HG03025 (cell line): ENCODE results near the gene MECR.
"Not testable (repeated sequence)": the region's sequence is repeated elsewhere in the genome, so short reads cannot be mapped to it uniquely, and the experiment has no call there.

Source experiments
- ATAC-seq: cut with Tn5 transposase; IDR thresholded peaks from one replicate; pipeline ENCODE4 v1.9.1; 2021; ENCODE audit warnings: mild to moderate bottlenecking, moderate library complexity; ENCODE audit not compliant: unreplicated experiment, low FRiP score

Gene MECR

DNA sequence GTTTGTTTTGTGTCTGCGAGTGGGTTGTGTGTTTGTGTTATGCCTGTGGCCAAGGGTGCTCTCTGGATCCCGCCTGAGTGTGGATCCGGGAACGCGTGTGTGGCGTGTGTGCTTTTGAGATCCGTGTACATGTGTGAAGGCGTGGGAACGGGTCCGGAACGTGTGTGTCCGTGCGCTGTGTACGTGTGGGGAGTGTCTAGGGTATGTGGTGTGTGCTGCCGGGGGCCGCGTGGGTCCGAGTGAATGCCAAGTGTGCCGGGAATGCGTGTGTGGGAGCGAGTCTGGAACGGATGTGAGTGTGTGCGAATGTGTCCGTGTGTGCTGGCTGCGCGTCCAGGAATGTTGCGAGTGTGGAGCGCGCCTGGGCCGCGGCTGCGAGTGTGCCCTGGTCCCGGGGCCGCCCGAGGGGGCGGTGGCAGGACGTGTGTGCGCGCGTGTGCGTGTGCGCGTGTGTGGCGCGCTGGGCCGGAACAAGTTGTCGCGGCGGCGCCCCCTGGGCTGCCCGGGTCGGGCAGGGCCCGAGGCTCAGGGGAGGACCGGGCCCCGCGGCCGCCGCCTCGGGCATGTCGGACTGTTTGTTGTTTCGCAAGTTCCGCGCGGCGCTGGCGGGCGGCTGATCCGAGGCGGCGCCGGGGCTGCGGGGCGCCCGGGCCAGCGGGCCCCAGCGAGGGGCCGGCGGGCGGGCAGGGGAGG lies 6.5 kb upstream of the MECR start:
- no peak for ATAC-seq

GRCh38 chr1:29236712-29237128 lies 6.0 kb upstream of the MECR start:
- ATAC-seq, result no peak

DNA sequence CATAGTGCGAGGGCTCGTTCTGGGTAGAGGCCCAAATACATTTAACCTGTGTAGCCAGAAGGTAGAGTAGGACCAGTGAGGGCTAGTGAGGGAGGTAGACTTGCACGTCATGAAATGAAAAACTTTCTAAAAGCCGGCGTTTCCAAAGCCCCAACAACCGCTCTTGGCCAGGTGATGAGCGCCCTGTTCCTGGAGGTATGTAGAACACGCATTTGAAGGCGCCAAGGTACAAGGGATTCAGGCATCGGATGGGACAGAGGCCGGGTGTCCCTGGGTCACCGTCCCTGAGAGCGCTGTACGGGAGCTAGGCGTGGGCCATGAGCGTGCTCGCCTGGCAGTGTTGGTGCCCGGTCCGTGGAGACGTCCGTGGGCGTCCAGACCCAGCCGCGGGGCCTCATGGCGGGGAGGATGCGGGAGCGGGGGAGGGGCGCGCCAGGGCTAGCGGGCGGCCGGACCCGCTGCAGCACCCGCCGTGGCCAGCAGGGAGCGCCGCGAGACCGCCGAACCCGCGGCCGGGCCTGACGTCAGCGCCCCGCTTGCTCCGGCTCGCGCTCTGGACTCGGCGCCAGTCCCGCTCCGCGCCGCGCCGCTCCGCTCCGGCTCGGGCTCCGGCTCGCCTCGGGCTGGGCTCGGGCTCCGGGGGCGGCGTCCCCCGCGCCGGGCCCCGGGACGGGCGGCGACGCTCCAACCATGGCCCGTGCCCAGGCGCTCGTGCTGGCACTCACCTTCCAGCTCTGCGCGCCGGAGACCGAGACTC lies 5.4 kb upstream of the MECR start, which contains the start of gene PTPRU:
Gene PTPRU (plus strand): TSS at position 568 of the 757 bp plus-strand sequence. CDS start 123 bp downstream, at position 691.
- ATAC-seq, result peak; percentile 58

GRCh38 chr1:29234881-29235280 lies 4.1 kb upstream of the MECR start:
- ATAC-seq, result not testable (repeated sequence)

DNA sequence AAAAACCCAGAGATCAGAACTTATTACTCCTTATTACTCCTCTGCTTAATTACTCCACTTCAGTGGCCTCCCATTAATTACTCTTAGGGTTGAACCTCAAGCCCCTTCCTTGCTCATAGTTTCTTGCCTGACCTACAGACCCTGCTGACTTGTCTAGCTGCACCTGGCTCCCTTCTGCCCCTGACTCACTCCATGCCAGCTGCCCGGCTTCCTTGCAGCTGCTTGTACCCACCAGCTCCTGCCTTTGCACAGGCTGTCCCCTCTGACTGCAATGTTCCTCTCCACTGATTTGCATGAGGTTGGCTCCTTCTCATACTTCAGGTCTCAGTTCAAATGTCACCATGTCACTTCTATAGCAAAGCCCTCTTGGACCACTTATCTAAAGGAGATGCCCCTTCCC lies 3.7 kb upstream of the MECR start:
- no peak for ATAC-seq

DNA sequence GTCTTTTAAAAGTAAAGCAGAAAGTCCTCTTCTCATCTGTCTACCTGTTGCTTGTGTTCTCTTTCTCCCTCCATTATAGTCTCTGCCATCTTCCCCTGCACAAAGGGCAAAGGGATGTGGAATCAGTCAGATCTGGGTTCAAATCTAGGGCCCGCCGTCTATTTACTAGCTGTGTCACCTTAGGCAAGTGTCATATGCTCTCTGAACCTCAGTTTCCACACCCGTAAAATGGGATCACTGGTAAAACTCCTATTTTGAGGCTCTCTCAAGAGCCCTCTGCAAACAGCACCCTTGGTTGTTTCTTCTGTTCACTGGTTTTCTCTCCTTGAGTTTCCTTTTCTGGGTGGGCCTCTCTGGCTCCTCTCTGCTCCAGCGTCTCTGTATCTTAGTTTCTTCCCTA lies 3.0 kb upstream of the MECR start:
- ATAC-seq, result no peak

DNA sequence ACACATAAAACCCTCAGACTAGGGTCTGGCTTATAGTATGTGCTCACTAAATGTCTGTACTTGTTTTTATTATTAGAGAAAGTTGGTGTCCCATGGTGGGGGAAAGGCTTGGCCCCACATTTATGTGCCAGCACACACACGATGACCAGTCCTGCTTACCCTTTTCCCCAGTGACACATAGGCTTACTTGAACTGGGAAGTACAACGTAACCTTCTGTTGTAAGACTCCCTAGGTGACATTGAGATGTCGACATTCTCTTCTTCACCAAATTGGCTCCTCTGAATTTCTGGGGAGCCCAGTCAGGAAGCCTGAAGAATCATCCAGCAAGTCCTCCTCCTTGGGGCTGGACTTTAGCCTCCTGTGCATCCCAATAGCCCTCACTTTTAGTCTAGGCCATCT lies 1.7 kb upstream of the MECR start:
- no peak for ATAC-seq

- no peak for ATAC-seq
Measured at GRCh38 chr1:29230204-29230552, 556 bp downstream of the MECR start.

DNA sequence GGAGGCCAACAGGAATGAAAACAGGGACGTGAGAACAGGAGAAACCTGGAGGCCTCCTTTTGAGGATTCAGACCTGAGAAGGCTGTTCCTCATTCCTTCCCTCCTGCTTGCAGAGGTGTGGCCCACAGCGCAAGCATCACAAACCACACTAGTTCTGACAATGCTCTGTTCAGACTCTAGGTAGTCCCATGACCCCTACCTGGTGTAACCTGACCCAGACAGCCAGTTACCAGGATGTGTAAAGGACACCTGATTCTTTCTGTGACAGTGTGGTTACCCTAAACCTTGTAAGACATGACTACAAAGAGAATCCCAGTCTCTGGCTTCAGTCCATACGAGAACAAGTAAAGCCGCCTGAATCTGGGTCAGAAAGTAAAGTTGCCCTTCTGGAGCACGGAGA lies 3.2 kb downstream of the MECR start:
- ATAC-seq, result no peak

DNA sequence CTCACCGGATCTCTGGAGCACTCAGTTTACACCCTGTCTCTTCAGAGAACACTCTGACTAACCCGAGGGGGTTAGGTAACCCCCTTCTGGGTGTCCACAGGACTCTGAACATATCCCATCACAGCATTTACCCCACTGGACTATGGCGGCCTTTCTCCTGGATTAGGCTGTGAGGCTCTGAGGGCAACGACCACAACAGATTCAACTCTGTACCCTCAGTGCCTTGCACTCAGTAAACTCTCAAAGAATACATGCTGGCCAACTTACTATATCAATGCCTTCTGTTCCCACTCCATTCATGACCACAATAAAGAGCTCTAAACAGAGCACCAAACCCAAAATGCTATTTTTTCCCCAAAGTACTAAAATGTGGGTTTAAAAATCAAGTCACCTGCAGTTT lies 5.4 kb downstream of the MECR start:
- ATAC-seq, result no peak

DNA sequence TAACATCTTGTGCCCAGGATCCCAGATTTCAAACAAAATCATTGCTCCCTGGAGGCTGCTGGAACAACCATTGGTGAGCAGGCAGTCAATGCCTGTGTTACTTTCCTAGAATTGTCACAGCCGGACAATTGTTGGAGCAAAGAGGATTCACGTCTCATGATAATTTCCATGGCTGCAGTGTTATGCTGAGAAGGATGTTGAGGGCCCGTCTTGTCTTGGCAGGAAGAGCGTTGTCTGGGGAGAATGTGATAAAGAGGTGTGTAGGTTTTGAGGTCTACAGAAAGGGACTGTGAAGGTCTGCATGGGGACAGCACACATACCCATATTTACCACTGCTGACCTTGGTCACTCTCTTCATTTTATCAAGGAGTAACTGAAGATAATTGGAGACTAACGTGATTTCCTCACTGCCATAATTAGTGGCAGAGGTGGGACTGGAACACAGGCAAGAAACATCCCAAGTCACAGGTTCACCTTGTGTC lies 6.3 kb downstream of the MECR start:
- ATAC-seq, result no peak

DNA sequence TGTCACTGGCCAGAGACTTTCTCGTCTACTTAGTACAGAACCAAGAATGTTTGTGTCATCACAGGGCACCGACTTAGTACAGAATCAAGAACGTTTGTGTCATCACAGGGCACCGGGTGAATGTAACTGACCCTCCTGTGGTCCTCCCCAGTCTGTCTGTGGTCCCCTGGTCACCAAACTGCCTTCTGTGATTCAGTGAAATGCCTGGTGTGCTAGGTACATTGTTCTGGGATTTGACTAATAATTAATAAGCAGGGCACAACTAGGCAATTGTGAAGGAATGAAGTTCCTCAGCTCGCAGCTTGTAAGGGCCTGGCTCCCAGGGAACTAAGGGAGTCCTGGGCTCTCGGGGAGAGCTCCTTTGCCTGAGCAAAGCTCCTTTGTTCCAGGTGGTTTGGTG lies 7.2 kb downstream of the MECR start:
- ATAC-seq, result no peak

- ATAC-seq, result no peak
Measured at GRCh38 chr1:29222686-29223085, 8.0 kb downstream of the MECR start.

DNA sequence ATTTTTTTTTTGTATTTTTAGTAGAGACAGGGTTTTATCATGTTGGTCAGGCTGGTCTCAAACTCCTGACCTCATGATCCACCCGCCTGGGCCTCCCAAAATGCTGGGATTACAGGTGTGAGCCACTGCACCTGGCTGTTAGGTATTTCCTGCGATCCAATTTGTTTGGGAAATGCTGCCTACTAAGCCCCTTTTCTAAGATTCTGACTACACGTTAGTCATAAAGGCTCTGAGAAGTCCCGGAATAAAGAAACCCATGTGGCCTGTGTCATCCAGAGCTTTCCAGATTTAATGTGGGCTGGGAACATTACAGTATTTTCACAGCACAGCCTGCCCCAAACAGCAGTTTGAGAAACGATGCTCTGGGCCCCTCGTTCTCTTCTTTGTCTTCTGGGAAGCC lies 8.5 kb downstream of the MECR start:
- not testable (repeated sequence) for ATAC-seq

DNA sequence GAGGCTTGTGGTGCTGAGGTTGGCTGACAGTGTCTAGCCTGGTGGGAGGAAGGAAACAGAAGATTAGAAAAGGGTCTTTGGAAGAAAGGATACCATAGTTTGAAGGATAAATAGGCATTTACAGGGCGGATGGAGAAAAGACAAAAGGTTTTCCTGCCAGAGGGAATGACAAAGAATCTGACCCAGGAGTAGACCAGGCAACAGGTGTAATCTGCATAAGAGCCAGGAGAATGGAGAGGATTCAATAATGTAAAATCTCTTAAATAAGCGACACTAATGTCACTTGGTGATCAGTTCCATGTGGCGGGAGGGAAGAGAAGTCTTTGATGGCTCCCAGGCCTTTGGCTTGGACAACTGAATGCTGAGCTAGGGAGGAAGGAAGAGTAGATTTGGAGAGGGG lies 9.4 kb downstream of the MECR start:
- no peak for ATAC-seq

GRCh38 chr1:29218223-29218622 lies 12.5 kb downstream of the MECR start:
- ATAC-seq, result no peak

DNA sequence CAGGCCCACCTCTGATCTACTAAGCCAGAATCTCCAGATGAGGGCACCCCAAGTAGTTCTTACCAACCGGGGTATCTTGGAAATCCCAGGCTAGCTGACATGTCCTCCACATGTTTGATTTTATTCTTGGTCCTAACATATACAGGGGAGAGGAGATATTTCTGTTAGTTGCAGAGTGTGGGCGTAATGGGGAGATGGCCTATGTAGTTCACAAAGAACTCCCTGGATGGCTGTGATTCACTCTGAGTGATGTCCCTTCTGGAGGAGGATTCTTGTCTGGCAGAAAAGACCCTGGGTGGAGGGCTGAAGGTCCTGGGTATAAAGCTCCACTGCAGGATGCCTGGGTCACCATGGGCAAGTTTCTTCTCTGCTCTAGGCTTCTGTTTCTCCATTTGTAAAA lies 13.1 kb downstream of the MECR start:
- no peak for ATAC-seq

DNA sequence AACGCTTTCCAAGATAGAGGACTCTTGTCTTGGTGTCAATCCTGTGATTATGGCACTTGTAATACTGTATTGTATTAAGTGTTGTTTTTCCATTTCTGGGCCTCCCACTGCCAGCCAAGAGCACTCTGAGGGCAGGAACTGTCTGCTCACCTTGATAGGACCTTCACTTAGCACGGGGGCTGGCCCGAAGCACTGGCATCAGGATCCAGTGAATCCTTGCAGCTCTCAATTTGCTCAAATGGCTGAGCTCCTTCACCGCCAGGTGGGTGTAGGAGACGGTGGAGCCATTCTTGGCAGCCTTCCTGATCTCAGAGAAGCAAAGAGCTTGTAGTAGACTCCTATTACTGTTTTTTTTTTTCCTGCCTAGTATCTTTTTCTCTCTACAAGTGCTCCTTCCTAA lies 17.7 kb downstream of the MECR start:
- no peak for ATAC-seq

- no peak for ATAC-seq
Measured at GRCh38 chr1:29211086-29212030, 19.4 kb downstream of the MECR start.

DNA sequence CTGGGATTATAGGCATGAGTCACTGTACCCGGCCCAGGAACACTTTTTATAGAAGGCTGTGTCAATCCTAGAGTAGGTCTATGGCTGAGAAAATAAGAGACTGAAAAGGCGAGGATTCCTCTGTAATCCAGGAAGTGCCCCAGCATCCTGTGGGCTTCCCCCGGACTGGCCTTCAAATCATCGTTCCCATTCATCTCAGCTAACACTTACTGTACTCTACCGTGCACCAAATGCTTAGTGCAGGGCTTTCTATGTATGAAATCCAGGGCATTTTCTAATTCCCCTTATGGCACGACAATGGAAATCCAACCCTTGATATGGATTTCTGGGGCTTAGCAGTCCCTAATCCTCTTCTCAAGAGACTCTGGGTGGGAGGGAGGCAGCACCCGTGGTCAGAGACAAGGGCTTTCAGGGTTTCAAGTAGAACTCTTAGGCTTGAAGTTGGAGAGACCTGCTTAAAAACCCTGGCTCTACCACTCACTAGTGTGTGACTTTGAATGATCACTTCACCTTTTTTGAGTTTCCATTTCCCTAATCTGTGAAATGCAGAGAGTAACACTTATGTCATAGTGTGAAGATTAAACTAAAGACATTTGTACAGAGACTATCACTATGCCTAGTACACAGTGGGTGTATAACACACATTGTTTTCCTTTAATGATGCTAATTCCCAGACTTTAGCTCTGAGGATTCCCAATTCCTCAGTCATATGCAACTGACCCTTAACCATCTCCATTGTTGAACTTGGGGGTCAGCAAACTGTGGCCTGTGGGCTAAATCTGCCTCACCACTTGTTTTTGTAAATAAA lies 20.3 kb downstream of the MECR start:
- no peak for ATAC-seq
